Stimulated activated CD8-positive, alpha-beta memory T cell treated with anti-CD3 and anti-CD28 coated beads, Interleukin-7, amount 100 ng/mL, for 48 hours (primary cell): ENCODE data around the gene ZDHHC14.
"Not testable (repeated sequence)": the region's sequence is repeated elsewhere in the genome, so short reads cannot be mapped to it uniquely, and the experiment has no call there.

Experiments used
- DNase-seq, 2 donors: peaks; one replicate each; pipeline ENCODE4 v3.0.0-alpha.2; 2020; ENCODE audit warnings: low read depth in 1 of 2; ENCODE audit errors: extremely low read depth in 1 of 2

ZDHHC14 gene

DNA sequence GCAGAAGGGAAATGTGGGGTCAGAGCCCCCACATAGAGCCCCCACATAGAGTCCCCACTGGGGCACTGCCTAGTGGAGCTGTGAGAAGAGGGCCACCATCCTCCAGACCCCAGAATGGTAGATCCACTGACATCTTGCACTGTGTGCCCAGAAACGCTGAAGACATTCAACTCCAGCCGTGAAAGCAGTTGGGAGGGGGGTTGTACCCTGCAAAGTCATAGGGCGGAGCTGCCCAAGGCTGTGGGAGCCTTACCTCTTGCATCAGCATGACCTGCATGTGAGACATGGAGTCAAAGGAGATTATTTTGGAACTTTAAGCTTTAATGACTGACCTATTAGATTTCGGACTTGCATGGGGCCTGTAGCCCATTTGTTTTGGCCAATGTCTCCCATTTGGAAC lies 209.7 kb downstream of the ZDHHC14 start:
- DNase-seq = not testable (repeated sequence)

DNA sequence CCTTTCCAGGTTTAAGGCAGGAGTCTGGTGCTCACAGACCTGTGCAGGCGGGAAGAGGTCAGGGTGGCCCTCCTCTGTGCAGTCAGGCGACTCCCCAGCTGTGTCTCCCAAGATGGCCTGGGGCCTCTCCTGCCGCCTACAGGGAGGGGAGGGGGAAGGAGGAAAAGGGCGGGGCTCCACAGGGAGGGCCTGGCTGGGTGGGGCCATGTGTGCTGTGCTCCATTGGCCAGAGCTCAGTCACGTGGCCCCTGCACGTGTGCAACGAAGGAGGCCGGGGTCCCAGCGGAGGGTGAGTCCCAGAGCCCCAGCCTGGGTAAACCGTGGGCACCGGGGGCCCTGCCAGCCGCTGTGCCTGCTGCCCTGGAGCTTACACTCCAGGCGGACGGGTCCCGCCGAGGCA lies 211.6 kb downstream of the ZDHHC14 start:
- no peak for DNase-seq

DNA sequence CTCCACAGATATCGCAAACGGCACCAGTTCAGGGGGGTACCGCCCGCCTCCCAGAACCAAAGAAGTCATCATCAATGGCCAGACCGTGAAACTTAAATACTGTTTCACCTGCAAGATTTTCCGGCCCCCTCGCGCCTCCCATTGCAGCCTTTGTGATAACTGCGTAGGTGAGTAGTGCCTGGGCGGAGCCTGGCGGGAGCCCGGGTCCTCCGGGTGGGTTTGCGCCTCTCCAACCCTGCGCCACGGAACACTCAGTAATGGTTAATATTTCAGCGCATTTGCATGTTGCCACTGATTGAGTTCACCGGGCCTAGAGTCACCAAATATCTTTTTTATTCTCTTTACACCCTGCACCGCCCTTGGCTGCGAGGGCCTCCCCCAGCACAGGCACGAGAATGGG lies 212.0 kb downstream of the ZDHHC14 start:
- DNase-seq = no peak

DNA sequence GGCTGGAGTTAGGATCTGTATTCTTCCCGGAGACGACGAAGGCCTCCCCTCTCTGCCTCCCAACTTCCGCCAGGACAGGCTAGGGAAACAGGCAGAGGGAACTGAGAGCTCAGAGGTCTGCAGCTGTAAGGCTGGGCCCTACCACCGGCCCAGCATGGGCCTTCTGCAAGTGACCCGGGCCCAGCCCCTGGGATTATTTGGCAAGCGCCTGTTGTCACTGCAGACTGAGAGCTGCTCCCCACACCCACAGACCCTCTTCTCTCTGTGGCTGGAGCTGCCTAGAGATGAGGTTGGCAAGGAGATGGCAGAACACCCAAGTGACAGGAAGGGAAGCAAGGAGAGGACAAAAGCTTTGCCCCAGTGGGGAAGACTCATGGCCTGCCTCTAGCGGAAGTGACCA lies 212.6 kb downstream of the ZDHHC14 start:
- DNase-seq = no peak

DNA sequence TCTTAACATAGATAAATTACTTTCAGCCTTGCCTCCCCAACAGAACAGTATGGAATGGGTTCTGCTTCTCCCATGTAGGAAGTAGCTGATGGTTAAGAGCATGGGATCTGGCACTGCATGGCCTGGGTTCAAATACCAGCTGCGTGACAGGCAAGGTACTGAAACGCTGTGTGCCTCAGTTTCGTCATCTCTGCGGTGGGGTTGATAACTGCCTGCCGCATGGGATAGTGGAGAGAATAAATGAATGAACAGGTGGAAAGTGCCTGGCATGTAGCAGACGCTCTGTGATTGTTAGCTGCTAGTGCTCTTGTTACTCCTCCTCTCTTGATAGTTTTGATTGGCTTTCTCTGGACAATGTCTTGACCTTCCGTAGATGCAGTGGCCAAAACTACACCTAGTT lies 213.3 kb downstream of the ZDHHC14 start:
- DNase-seq = no peak

DNA sequence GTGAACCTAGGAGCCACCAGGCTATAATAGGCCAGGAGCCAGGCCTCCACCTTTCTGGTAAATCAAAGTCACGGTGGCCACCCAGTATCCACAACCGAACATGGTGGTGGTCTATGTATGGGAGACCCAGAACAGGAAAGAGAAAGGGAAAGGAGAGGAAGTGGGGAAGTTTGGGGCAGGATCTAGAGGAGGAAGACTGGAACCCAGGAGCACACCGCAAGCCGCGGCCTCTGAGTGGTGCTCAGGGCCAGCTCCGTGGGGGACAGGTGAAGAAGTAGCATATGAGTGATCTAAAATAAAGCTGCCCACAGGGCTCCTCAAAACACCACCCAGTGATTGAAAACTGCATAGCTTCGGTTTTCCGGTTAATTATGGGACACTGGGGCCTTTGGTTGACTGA lies 214.8 kb downstream of the ZDHHC14 start:
- DNase-seq = no peak

DNA sequence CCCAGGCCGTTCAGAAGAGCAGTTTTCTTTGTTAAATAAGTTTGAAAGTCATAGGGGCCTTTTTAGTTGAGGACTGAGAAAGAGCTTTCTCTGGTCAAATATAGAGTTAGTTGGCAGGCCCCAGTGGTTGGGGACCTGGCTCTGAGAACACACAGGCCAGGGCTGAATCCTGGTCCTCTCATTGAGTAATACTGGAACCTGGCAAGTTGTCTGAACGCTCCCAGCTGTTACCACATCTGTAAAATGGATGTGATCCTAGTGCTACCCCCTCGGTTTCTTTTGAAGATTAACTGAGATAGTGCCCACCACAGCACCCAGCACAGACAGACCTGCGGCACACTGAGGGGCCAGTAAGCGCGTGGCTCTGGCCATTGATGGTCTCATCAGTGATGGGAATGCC lies 215.5 kb downstream of the ZDHHC14 start:
- no peak for DNase-seq

DNA sequence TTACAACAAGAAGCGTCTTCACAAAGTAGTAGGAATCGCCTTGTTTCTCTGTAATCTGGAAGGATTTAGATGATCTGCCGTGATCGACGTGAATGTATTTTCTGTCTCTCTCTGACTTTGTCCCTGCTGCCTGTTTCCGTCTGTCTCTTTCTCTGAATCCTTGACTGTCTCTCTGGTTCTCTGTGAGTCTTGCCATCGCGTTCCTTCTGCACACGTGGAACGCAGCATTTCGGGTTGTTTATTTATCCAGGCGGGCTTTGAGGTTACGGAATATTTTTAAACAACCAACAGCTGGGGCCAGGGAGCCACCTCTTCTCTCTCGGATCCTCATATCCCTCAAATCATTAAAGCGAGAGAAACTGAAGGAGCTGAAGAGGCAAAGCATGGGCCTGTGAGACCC lies 215.9 kb downstream of the ZDHHC14 start:
- no peak for DNase-seq

DNA sequence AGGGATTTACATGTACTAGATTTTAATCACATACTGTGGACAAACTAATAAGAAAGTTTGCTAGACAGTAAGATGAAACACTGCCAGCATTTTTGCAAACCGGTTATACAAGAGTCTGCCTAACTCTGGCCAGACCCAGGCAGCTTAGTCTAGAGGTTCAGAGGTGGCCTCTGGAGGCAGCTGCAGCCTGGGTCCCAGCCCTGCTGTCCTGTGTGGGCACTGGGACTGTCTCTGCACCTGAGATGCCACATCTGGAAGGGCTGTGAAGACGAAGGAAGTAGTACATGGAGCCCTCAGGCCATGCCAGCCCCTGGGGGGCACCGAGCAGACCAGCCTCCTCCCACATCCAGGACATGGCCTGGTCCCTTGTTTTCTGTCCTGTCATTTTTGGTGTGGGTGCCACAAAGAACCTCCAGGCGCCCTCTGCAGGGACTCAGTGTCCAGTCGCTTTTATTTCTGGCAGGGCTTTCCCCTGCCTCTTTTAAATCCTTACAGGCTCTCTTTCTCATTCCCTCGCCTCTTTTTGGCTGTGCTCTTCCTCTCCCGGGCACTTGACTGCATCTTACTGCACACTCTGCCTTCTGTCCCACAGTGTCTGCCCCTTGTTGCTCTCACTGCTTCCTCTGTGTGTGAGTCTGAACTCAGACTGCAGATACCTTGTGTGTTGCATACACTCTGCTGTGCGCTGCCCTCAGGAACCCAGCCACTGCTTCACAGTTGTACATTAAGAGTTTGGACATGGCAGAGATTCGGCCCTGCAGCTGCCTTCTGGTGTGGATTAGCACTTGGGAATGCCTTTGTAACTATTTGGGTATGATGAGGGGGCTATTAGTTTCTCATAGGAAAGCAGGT lies 216.7 kb downstream of the ZDHHC14 start:
- peak; percentile 4 to 6 for DNase-seq

DNA sequence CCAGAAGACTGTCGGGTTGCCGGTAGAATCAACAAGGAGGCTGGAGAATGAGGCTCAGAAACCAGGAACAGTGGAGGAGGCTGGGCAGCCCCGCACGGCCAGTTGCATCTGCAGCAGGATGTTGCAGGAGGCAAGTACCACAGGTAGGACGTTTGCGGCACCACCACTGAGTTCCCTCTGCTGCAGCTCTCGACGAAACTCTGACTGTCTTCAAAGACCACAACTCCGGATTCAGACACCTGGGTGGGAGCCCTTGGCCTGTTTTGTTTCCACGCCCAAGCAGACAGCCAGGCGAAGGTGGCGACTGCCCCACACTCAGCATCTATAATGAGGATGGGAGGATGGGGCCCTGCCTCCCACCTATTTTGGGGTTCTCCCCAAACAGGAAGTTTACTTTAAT lies 218.2 kb downstream of the ZDHHC14 start:
- DNase-seq = no peak

DNA sequence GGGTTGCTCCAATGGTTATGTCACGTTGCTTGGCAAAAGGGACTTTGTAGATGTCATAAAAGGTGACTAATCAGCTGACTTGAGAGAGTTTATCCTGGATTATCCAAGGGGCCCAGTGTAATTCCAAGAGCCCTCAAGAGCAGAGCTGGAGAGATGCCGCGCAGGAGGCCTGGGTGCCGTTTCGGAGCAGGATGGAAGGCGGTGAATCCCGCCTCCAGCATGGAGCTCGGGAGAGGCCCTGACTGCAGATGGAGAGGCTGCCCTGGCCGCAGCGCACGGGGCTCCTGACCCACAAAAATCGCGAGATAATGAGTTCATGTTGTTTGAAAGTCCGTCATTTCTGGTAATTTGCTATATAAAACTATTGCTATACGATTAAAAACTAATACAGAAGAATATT lies 219.8 kb downstream of the ZDHHC14 start:
- no peak for DNase-seq

DNA sequence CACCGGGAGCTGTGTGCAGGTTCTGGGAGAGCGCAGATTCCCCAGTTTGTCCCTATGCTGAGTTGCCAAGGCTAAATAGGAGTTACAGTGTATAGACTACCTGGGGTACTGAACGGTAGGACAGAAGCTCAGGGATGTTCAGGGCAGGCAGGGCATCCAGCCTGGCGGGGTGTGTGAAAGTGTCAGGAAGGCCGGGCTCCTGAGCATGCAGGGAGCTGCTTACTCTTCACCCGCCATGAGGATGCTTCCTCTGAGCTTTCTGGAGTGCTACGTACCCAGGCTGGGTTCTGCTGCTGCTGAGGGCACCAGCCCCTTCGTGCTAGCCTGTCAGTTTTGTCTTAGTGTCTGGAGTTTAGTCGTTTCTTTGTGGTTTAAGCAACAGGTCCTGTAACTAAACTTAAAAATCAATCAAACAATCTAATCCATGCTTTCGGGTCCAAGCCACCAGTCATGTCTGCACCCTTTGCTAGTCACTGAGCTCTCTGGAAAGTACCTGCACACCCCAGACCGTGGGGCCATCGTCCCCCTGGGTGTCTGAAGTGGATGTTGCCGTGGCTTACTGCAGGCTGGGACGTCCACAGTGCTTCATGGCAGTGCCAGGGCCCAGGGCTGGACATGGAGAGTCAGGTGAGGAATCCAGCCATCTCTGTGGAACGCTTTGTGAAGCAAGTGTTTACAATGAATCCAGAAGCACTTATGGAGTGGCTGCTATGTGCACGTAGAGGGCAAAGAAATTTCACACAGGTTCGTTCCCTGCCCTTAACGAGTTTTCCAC lies 221.7 kb downstream of the ZDHHC14 start:
- DNase-seq = no peak

DNA sequence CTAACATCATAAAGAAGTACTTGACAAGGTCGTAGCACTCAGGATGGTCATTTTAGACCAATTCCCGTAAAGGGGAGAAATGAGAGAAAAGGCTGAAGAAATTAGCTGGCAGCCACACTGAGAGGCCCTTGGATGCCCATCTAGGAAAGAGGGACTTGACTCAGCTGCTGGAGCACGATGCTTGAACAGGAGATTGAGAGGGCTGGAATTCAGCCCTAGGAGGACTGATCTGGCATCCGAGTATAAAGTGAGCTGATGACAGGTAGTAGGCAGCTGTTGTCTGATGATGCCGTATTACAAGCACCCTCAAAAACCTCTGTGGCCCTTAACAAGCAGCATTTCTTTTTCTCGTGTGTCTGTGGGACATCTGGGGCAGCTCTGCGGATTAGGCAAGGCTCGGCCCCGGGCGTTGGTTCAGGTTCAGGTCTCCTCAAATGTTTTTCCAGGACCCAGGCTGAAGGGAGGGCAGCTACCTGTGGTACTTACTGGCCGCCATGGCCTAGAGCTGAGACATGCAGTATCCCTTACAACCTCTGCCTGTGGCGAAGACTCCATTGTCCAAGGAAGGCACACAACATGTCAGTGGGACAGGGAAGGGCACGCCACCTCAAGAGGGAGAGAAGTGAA lies 222.4 kb downstream of the ZDHHC14 start:
- DNase-seq = no peak

DNA sequence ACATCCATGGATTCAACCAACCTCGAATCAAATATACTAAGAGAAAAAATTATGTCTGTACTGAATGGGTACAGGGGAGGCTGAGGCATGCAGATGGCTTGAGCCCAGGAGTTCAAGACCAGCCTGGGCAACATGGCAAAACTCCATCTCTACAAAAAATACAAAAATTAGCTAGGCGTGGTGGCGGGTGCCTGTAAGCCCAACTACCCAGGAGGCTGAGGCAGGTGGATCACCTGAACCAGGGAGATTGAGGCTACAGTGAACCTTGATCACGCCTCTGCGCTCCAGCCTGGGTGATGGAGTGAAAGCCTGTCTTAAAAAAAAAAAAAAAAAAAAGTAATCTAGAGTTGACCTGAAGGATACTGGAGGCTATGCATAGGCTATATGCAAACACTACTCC lies 223.0 kb downstream of the ZDHHC14 start:
- DNase-seq = no peak

DNA sequence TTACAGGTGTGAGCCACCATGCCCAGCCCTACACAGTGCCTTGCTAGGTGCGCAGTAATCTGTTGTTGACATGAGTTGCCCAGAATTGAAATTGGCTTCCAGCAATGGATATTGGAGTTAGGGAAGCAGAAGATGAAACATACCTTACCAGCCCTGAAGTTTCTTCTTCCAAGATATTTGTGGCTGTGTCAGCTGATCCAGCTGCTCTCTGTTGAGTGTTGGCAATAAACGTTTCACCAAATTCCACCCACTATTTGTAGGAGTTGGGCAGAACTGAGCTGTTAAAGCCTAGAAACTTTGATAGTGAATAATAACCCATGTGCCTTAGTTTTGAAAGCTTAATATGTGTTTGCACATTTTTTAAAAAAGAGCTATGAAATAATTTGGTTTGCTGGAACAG lies 223.8 kb downstream of the ZDHHC14 start:
- no peak for DNase-seq

DNA sequence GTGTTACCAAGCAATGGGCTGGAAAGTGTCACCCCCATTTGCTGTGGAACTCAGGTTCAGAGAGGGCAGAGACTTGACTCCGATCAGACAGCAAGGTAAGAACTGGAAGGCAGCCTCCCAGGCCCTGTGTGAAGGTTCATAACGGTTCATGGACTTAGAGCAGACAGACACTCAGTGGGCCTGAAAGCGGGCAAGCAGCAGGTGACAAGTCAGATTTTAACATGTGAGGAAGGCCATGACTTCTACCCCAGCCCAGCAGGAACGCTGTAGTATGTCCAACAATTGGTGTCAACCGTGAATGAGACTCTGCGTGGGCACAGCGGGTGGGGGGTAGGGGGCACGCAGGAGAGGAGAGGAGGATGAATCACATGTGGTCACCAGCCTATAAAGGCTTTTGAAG lies 224.5 kb downstream of the ZDHHC14 start:
- DNase-seq = no peak

DNA sequence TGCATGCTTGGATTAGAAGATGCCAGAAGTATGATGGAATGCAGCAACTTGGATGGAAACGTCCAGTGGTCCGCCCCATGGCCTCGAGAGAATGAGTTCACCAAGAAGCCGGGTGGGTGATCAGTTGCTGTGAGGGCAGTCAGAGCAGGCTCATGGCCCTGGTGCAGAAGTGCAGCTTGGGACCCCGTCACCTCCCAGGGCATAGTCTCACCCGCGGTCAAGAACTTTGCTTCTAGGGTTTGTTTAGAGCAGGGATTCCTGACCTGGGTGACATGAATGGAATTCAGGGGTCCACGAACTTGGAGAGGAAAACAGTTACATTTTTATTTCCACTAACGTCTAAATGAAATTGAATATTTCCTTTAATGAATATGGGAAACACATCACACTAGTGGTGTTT lies 225.5 kb downstream of the ZDHHC14 start:
- no peak for DNase-seq

DNA sequence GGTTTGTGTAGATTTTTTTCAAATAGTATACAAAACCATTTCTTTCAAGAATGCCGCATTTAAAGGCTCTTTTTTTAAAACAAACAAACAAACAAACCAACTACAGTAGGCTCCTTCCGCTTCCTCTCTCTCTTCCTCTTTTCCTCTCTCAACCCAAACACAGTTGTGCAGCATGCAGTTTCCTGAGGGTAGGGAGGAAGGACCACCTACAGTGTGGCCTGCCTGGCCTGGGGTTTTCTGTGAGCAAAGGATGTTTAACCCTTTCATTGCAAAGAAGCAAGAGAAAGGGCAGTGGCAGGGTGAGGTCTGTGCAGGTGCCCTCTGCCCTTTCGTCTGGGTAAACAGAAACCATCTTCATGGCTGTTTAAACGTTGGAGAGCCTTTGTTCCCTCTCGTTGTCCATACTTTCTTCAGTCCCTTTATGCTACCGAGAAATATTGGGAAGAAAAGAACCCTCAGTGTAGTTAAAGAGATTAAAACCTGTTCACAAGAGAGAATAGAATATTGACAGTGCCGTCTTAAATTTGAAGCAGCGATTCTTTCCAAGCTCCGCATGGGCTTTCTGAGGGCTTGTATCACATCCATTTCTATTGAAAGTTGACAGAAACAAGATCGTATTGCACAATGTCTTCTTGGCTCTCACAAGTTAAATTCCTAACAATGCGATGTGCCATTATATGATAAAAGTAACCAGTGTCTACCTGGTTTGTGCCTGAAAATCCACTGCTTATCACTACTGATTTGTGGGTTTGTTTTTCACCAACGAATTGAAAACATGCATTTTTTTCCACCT lies 226.5 kb downstream of the ZDHHC14 start:
- DNase-seq = no peak

DNA sequence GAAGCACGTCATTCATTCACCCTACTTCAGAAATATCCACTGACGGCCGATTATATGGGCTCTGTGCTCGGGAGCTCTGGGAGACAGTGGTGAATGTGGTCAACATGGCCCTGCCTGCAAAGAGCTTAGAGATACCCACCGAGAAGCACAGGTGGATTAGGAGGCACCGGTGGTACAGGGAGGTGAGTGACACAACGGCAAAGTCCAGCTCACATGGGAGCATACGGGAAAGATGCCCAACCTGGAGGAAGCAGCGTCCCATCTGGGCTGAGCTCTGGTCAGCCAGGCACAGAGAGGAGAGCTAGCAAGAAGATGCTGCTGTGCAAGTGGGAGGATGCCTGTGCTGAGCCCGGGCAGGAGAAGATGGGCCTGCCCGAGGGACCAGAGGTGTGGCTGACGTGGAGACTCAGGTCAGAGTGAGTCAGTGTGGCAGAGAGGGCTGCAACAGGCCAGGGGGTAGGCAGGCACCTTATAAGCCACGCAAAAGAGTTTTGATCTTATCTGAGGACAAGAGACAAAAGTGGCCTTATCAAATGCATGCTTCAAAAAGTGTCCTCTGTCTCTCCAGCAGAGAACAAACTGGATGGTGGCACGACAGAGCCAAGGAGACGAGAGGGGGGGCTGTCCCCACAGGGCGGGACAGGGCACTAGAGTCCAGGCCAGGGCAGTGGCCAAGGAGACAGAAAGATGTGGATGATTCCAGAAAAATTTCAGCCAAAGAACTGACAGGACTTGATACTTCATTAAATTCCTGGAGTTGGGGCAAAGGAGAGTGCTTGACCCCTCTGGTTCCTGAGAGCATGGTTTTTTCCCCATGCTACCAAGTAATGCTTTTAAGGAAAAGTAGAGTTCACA lies 227.5 kb downstream of the ZDHHC14 start:
- no peak for DNase-seq

DNA sequence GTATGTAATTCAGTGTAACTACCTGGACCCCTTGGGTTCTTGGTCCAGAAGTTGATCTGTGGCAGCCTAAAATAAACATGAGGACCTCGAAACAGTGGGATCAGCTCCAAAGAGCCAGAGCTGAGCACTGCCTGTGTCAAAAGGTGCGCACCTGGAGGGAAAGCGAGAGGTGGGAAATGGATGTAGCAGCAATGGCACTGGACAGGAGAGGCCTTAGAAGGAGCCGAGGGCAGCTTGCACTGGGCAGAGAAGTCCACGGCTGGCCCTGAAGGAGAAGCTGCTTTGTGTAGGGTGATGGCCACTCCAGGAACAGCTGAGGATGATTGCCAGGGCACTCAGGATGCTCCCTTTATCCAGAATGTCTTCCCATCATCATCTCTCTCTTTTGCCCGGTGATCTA lies 228.1 kb downstream of the ZDHHC14 start:
- DNase-seq = no peak
